ENCODE data around the gene SNIP1. TPM values are rescaled to one million over a fixed set of nuclear protein-coding genes. Genes with fewer than 3 reads are reported as not detected.

Gene SNIP1
- total RNA-seq, 2 experiments from 2014 or later = 57.9 to 64.7 TPM

GRCh38 chr1:37575692-37576091 is 21.6 kb upstream of the SNIP1 start:
- no peak for TF ChIP-seq CTCF (IDR thresholded peaks at IDR 0.05)
- no peak overlapping the region for H3K27ac Mint-ChIP-seq
- Histone ChIP-seq H3K27ac (ENCODE audit: low read depth in 1 of 2, low read length in 2 of 2) (no peak overlapping the region), H3K9me3 (ENCODE audit: control insufficient read depth in 1 of 2, insufficient read depth in 1 of 2, low read length in 2 of 2) (no peaks in the 10 kb centered on the region), H3K4me3 (ENCODE audit: low read length) (no peak overlapping the region), H3K4me1 (ENCODE audit: insufficient read depth, low read length) (no peaks in the 10 kb centered on the region), H3K27me3 (ENCODE audit: control insufficient read depth in 1 of 2, insufficient read depth in 2 of 2, low read length in 2 of 2) (no peaks in the 10 kb centered on the region), H3K36me3 (ENCODE audit: insufficient read depth, low read length) (peaks cover 87% of the 10 kb centered on the region)
- no peaks in the 10 kb centered on the region for H3K9me3 Mint-ChIP-seq
- DNase-seq = no peak
- H3K4me3 Mint-ChIP-seq = no peak overlapping the region
- CTCF ChIA-PET = no interaction called here
- intact Hi-C loops (cut with DNase I, micrococcal nuclease) = no loop called here
- ATAC-seq (ENCODE audit: poor library complexity) = no peak
- H3K27me3 Mint-ChIP-seq = no peaks in the 10 kb centered on the region
- H3K36me3 Mint-ChIP-seq (ENCODE audit: low read depth) = peaks cover 87% of the 10 kb centered on the region
- POLR2A ChIA-PET = no interaction called here
- peaks cover 2% of the 10 kb centered on the region for H3K4me1 Mint-ChIP-seq (ENCODE audit: low read depth)

GRCh38 chr1:37574834-37575480 is 20.9 kb upstream of the SNIP1 start:
- no peak overlapping the region for H3K4me3 ChIP-seq (ENCODE audit: low read length)
- no peak for TF ChIP-seq CTCF (IDR thresholded peaks at IDR 0.05)

GRCh38 chr1:37570528-37571334 is 16.6 kb upstream of the SNIP1 start:
- H3K27me3 Mint-ChIP-seq = no peaks in the 10 kb centered on the region
- ChIA-PET POLR2A (no interaction called here), CTCF (no interaction called here)
- no peaks in the 10 kb centered on the region for H3K9me3 Mint-ChIP-seq
- Histone ChIP-seq H3K27ac (ENCODE audit: low read depth in 1 of 2, low read length in 2 of 2) (no peak overlapping the region), H3K27me3 (ENCODE audit: control insufficient read depth in 1 of 2, insufficient read depth in 2 of 2, low read length in 2 of 2) (no peaks in the 10 kb centered on the region), H3K9me3 (ENCODE audit: control insufficient read depth in 1 of 2, insufficient read depth in 1 of 2, low read length in 2 of 2) (no peaks in the 10 kb centered on the region), H3K4me1 (ENCODE audit: insufficient read depth, low read length) (no peaks in the 10 kb centered on the region), H3K36me3 (ENCODE audit: insufficient read depth, low read length) (peaks cover 96% of the 10 kb centered on the region), H3K4me3 (ENCODE audit: low read length) (no peak overlapping the region)
- no peak overlapping the region for H3K27ac Mint-ChIP-seq
- H3K36me3 Mint-ChIP-seq (ENCODE audit: low read depth) = peaks cover 96% of the 10 kb centered on the region
- no peak for TF ChIP-seq CTCF (IDR thresholded peaks at IDR 0.05)
- H3K4me3 Mint-ChIP-seq = no peak overlapping the region
- DNase-seq (no peak), ATAC-seq (ENCODE audit: poor library complexity) (no peak)
- intact Hi-C loops (cut with DNase I, micrococcal nuclease) = no loop called here
- no peaks in the 10 kb centered on the region for H3K4me1 Mint-ChIP-seq (ENCODE audit: low read depth)

More at GRCh38 chr1:37574834-37575480, 20.9 kb upstream of the SNIP1 start:
- peaks cover 87% of the 10 kb centered on the region for H3K36me3 Mint-ChIP-seq (ENCODE audit: low read depth)
- ATAC-seq (ENCODE audit: poor library complexity) (no peak), DNase-seq (no peak)
- H3K27me3 Mint-ChIP-seq = no peaks in the 10 kb centered on the region
- POLR2A ChIA-PET = no interaction called here
- H3K4me1 Mint-ChIP-seq (ENCODE audit: low read depth) = no peaks in the 10 kb centered on the region
- H3K4me3 Mint-ChIP-seq = no peak overlapping the region
- no peak overlapping the region for H3K27ac ChIP-seq (ENCODE audit: low read depth in 1 of 2, low read length in 2 of 2)
- intact Hi-C loops (cut with DNase I, micrococcal nuclease) = no loop called here
- no peaks in the 10 kb centered on the region for H3K27me3 ChIP-seq (ENCODE audit: control insufficient read depth in 1 of 2, insufficient read depth in 2 of 2, low read length in 2 of 2)
- H3K4me1 ChIP-seq (ENCODE audit: insufficient read depth, low read length) = no peaks in the 10 kb centered on the region
- H3K9me3 Mint-ChIP-seq = no peaks in the 10 kb centered on the region
- CTCF ChIA-PET = no interaction called here
- H3K36me3 ChIP-seq (ENCODE audit: insufficient read depth, low read length) = peaks cover 89% of the 10 kb centered on the region
- no peaks in the 10 kb centered on the region for H3K9me3 ChIP-seq (ENCODE audit: control insufficient read depth in 1 of 2, insufficient read depth in 1 of 2, low read length in 2 of 2)
- no peak overlapping the region for H3K27ac Mint-ChIP-seq

Data from CD4-positive, alpha-beta T cell (primary cell).